ENCODE data around the gene CYP26A1. TPM values are rescaled to one million over a fixed set of nuclear protein-coding genes. Genes with fewer than 3 reads are reported as not detected.
A peak's percentile ranks its signal among the peaks of the same experiment; 100 is the strongest.

Gene CYP26A1
- total RNA-seq, 2 experiments from 2014 or later, result not detected

GRCh38 chr10:93110472-93111146, 36.9 kb downstream of the CYP26A1 start:
- no peak for DNase-seq
- intact Hi-C loops (cut with micrococcal nuclease), result loop anchor here (10.0 kb wide), 1 partner anchor 244 kb away; no protein-coding TSS in a partner anchor
- H3K4me3 Mint-ChIP-seq, result no peak overlapping the region
- peaks cover 4% of the 10 kb centered on the region for H3K4me1 Mint-ChIP-seq (ENCODE audit: low read depth)
- H3K36me3 Mint-ChIP-seq (ENCODE audit: low read depth), result no peaks in the 10 kb centered on the region
- TF ChIP-seq CTCF (IDR thresholded peaks at IDR 0.05), result no peak
- no peaks in the 10 kb centered on the region for H3K9me3 Mint-ChIP-seq
- no peak overlapping the region for H3K27ac Mint-ChIP-seq
- peaks cover 8% of the 10 kb centered on the region for H3K27me3 Mint-ChIP-seq
- no peak for ATAC-seq
- ChIA-PET POLR2A (interaction anchor here (0.7 kb wide), 1 partner anchor 11 kb away, joined by 3 read pairs; no protein-coding TSS in a partner anchor), CTCF (interaction anchor here (0.9 kb wide), 1 partner anchor 180 kb away, joined by 3 read pairs; no protein-coding TSS in a partner anchor)

GRCh38 chr10:93113042-93113441, 39.3 kb downstream of the CYP26A1 start:
- POLR2A ChIA-PET, result no interaction called here
- Mint-ChIP-seq H3K9me3 (no peaks in the 10 kb centered on the region), H3K27me3 (peaks cover 8% of the 10 kb centered on the region), H3K4me3 (no peak overlapping the region), H3K4me1 (ENCODE audit: low read depth) (peaks cover 9% of the 10 kb centered on the region), H3K36me3 (ENCODE audit: low read depth) (no peaks in the 10 kb centered on the region), H3K27ac (no peak overlapping the region)
- CTCF ChIA-PET, result interaction anchor here (0.8 kb wide), 1 partner anchor 13 kb away, joined by 3 read pairs; no protein-coding TSS in a partner anchor
- TF ChIP-seq CTCF (IDR thresholded peaks at IDR 0.05), result no peak
- DNase-seq, result no peak
- intact Hi-C loops (cut with micrococcal nuclease), result loop anchor here (10.0 kb wide), 1 partner anchor 242 kb away; no protein-coding TSS in a partner anchor
- ATAC-seq, result no peak

- CTCF ChIA-PET, result interaction anchor here (0.6 to 4.1 kb wide), 24 partner anchors 10 to 367 kb away, joined by 3 to 26 read pairs (median 3); partner anchors contain the start of gene MYOF
- intact Hi-C loops (cut with micrococcal nuclease), result loop anchor here (10.0 kb wide), 1 partner anchor 239 kb away; no protein-coding TSS in a partner anchor
- peaks cover 8% of the 10 kb centered on the region for H3K27me3 Mint-ChIP-seq
- peaks cover 9% of the 10 kb centered on the region for H3K4me1 Mint-ChIP-seq (ENCODE audit: low read depth)
- ATAC-seq (peak; percentile 80), DNase-seq (peak; percentile 80)
- peak; percentile 55 for TF ChIP-seq CTCF (IDR thresholded peaks at IDR 0.05)
- H3K4me3 Mint-ChIP-seq, result no peak overlapping the region
- no peaks in the 10 kb centered on the region for H3K36me3 Mint-ChIP-seq (ENCODE audit: low read depth)
- POLR2A ChIA-PET, result interaction anchor here (0.9 kb wide), 1 partner anchor 11 kb away, joined by 3 read pairs; no protein-coding TSS in a partner anchor
- H3K27ac Mint-ChIP-seq, result no peak overlapping the region
- H3K9me3 Mint-ChIP-seq, result no peaks in the 10 kb centered on the region
Measured at GRCh38 chr10:93115661-93116383, 42.1 kb downstream of the CYP26A1 start.

GRCh38 chr10:93121311-93121710, 47.6 kb downstream of the CYP26A1 start:
- no peak for ATAC-seq
- H3K36me3 Mint-ChIP-seq (ENCODE audit: low read depth), result peaks cover 3% of the 10 kb centered on the region
- no peak overlapping the region for H3K27ac Mint-ChIP-seq
- no peak overlapping the region for H3K4me3 Mint-ChIP-seq
- TF ChIP-seq CTCF (IDR thresholded peaks at IDR 0.05), result no peak
- POLR2A ChIA-PET, result interaction anchor here (0.7 kb wide), 1 partner anchor 14 kb away, joined by 3 read pairs; no protein-coding TSS in a partner anchor
- peaks cover 10% of the 10 kb centered on the region for H3K9me3 Mint-ChIP-seq
- DNase-seq, result no peak
- CTCF ChIA-PET, result interaction anchor here (1.4 kb wide), 1 partner anchor 16 kb away, joined by 4 read pairs; no protein-coding TSS in a partner anchor
- no peaks in the 10 kb centered on the region for H3K27me3 Mint-ChIP-seq
- intact Hi-C loops (cut with micrococcal nuclease), result no loop called here
- peaks cover 23% of the 10 kb centered on the region for H3K4me1 Mint-ChIP-seq (ENCODE audit: low read depth)
